Activated T-cell treated with anti-CD3 and anti-CD28 coated beads, Interleukin-2, amount 50 U/mL, for 48 hours (primary cell): ENCODE results near the gene SRRM3.
A peak's percentile ranks its signal among the peaks of the same experiment; 100 is the strongest.
"Not testable (repeated sequence)": the region's sequence is repeated elsewhere in the genome, so short reads cannot be mapped to it uniquely, and the experiment has no call there.

ENCODE experiments used
- DNase-seq, 2 experiments: peaks; one replicate each; pipeline ENCODE4 v3.0.0-alpha.2; 2020

SRRM3 gene

DNA sequence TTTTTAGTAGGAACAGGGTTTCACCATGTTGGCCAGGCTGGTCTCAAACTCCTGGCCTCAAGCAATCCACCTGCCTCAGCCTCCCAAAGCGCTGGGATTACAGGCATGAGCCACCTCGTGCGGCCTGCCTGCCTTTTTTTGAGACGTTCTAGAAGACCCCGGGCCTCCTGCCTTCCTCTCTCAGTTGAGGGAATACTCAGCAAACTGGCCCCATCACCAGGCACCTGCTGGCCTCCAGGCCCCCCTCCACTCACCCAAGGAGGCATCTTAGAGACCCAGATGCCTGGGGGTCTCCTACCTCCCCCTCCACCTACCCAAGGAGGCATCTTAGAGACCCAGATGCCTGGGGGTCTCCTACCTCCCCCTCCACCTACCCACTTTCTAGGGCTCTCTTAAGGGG lies 91.2 kb downstream of the SRRM3 start:
- not testable (repeated sequence) for DNase-seq

DNA sequence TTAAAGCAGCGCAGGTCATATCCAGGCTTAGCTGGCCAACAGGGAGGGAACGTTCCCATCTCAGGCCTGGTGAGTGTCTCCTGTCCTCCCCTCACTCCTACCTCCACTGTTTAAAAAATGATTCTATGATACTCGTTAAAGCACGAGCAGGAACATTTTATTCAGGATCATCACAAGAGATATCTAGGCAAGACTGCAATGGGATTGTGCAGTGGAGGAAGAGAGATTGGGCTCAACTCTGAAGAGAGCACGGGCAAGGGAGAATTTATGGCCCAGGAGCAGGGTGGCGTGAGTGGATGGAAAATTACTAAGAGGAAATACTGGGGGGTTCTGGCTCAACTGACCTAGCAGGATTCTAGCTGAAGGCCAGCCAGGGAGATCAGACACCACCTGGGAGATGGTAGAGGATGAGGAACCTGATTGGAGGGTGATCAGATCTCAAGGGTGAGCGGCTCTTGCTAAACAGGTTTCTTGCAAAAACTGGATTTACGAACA lies 91.8 kb downstream of the SRRM3 start:
- DNase-seq: no peak

DNA sequence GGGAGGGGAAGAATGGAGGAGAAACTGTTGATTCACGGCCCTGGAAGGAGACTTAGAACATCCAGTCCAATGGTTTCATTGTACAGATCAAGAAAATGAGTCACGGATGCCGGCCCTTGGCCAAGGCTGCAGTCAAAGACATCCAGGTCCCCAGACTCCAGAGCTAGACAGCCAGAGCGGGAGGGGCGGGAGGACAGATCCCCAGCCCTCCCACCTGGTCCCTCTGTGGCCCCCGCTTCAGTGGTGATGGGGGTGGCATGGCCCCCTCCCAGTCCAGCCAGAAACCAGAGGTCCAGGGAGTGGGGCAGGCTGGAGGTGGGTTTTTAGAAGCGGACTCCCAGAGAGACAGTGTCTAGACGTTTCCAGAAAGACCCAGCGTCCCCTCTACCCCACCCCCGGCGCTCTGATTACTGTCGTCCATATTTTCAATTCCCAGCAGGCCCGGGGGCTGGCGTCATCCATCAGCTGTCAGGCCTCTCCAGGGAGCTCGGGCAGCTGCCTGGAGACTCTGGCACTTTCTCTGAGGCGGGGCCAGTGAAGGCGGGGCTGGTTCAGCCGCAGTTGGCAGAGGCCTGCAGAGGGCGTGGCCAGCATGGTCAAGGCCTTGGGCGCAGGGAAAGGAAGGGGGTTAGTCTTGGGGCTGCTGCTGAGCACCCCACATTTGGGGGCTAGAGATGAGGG lies 92.8 kb downstream of the SRRM3 start:
- DNase-seq: peak in 1 of 2 experiments; percentile 28

DNA sequence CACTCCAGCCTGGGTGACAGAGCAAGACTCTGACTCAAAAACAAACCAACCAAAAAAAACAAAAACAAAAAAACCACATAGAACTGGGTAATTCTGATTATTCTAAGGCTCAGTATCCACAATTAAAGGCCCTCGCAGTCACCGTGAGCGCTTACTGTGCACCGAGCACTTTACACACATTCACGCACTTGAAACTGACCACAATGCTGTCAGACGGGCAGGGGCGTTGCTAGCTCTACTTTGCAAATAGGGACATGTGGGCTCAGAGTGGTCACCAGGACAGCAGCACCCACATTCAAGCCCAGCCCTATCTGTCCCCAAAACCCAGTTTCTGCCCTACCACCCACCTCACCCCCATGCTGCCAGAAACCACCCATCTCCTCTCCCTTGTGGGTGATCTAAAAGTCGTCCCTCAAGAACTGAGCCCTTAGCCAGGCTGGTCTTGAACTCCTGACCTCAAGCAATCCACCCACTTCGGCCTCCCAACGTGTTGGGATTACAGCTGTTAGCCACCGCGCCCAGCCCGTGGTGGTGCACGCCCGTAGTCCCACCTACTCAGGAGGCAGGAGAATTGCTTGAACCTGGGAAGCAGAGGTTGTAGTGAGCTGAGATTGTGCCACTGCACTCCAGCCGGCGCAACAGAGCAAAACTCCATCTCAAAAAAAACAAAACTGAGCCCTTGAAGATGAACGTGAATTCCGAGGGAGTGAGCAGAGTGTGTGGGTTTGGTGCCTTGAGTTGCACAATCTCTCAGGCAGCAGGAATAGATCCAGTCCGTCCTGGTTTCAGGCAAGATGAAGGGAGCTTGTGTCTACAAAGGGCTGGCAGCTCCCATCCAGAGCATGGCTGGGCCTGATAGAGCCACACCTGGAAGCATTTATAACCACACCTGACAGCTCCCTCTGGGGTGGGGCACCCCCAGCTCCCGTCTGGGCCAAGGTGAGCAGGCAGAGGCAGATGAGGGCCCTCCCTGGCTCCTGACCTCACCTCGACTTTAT lies 95.3 kb downstream of the SRRM3 start:
- DNase-seq: no peak

DNA sequence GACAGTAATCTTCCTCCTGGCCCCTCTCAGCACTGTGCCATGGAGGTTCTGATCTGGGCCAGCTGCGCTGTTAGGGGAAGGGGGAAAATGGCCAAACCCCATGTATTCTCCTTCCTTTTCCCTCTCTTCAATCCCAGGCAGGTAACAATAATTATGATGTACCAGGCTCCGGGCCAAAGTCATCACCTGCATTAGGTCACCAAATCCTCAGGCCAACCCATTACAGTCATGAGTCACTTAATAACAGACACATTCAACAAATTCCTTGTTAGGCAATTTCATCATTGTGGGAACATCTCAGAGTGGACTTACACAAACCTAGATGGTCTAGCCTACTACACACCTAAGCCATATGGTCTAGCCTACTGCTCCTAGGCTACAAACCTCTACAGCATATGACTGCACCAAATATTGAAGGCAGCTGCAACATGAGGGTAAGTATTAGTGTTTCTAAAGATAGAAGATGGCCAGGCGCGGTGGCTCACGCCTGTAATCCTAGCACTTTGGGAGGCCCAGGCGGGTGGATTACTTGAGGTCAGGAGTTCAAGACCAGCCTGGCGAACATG lies 98.6 kb downstream of the SRRM3 start:
- DNase-seq: no peak

DNA sequence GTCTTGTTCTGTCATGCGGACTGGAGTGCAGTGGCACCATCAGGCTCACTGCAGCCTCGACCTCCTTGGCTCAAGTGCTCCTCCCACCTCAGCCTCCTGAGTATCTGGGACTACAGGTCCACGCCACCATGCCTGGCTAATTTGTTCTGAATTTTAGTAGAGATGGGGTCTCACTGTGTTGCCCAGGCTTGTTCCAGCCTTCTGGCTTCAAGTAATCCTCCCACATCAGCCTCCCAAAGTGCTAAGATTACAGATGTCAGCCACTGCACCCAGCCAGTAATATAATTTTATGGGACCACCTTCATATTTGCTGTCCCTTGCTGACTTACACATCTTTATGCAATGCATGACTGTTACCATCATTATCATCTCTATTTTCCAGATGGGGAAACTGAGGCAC lies 99.3 kb downstream of the SRRM3 start:
- DNase-seq: no peak

DNA sequence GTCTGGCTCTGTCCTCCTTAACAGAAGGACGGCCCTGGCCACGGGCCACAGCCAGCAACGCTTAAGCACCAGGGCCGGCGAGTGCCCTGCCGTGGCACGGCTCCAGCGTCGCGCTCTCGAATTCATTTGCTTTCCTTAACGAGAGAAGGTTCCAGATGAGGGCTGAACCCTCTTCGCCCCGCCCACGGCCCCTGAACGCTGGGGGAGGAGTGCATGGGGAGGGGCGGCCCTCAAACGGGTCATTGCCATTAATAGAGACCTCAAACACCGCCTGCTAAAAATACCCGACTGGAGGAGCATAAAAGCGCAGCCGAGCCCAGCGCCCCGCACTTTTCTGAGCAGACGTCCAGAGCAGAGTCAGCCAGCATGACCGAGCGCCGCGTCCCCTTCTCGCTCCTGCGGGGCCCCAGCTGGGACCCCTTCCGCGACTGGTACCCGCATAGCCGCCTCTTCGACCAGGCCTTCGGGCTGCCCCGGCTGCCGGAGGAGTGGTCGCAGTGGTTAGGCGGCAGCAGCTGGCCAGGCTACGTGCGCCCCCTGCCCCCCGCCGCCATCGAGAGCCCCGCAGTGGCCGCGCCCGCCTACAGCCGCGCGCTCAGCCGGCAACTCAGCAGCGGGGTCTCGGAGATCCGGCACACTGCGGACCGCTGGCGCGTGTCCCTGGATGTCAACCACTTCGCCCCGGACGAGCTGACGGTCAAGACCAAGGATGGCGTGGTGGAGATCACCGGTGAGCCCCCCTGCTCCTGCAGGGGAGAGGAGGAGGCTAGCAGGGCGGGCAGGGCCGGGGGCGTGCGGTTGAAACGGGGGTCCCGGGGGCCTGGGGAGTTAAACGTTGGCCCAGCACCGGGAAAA lies 100.9 kb downstream of the SRRM3 start, which contains the start of gene HSPB1:
HSPB1 (plus strand) TSS at position 327 of the 855 bp plus-strand sequence; CDS start at position 367, 40 bp downstream.
- peak; percentile 63 to 68 for DNase-seq

DNA sequence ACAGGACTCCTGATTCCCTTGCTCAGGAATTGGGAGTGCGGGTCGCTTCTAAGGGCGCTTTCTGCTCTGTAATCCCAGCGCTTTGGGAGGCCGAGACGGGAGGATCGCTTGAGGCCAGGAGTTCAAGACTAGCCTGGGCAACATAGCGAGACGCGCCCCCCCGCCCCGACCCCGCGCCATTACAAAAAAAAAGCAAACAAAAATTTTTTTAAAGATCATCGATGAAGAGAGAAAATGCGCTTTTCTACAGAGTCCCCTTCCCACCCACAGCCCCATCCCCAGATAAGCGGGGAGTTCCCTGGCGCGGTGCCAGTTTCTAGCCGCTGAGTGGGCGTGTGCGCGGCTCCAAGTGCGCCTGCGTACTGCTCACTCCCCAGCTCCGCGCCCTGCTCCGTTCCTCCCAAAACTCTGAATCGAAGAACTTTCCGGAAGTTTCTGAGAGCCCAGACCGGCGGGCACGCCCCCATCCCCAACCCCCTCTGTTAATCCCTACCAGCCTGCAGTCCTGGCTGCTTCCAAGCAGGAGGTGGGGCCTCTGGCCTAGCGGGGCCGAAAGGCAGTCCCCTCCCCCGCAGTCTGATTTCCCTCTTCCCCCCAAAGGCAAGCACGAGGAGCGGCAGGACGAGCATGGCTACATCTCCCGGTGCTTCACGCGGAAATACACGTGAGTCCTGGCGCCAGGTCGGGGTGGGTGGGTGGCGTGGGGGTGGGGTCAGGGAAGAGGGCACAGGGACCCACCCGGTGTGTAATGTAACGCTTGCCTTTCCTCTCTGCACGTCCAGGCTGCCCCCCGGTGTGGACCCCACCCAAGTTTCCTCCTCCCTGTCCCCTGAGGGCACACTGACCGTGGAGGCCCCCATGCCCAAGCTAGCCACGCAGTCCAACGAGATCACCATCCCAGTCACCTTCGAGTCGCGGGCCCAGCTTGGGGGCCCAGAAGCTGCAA lies 101.8 kb downstream of the SRRM3 start:
- DNase-seq: peak; percentile 82 to 85

DNA sequence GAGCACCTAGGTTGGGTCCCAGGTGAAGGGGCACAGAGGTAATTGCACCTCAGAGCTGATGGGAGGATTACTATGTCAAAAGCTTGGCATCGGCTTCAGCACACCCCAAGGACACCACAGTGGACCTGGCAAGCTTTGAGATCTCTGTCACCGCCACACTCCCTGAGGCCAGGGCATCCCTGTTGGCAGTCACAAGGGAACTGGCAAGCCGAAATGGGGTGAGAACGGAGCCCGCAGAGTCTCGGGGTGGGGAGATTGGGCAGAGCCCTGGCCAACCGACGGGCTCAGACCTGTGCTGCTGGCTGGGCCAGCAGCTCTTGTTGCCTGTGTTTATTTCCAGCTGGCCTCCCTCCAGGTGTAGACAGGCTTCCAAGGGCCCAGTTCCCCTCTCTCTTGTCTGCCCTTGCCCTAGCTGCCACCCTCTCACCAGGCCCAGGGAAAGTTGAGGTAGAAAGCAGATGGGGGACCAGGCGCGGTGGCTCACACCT lies 103.2 kb downstream of the SRRM3 start:
- DNase-seq: no peak

DNA sequence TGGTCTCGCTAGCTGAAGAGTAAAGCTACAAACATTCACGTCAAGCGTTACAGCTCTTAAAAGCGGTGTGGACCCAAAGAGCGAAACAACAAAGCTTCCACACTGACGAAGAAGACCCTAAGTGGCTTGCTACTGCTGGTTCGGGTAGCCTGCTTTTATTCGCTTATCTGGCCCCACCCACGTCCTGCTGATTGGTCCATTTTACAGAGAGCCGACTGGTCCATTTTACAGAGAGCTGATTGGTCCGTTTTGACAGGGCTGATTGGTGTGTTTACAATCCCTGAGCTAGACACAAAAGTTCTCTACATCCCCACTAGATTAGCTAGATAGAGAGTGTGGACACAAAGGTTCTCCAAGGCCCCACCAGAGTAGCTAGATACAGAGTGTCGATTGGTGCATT lies 107.2 kb downstream of the SRRM3 start:
- DNase-seq: not testable (repeated sequence)

DNA sequence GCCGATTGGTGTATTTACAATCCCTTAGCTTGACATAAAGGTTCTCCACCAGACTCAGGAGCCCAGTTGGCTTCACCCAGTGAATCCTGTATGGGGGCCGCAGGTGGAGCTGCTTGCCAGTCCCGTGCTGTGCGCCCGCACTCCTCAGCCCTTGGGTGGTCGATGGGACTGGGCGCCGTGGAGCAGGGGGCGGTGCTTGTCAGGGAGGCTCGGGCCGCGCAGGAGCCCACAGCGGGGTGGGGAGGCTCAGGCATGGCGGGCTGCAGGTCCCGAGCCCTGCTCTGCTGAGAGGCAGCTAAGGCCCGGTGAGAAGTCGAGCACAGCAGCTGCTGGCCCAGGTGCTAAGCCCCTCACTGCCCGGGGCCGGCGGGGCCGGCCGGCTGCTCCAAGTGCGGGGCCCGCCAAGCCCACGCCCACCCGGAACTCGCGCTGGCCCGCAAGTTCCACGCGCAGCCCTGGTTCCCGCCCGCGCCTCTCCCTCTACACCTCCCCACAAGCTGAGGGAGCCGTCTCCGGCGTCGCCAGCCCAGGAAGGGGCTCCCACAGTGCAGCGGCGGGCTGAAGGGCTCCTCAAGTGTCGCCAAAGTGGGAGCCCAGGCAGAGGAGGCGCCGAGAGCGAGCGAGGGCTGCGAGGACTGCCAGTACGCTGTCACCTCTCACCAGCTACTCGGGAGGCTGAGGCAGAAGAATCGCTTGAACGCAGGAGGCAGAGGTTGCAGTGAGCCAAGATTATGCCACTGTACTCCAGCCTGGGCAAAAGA lies 107.8 kb downstream of the SRRM3 start:
- DNase-seq: not testable (repeated sequence)

DNA sequence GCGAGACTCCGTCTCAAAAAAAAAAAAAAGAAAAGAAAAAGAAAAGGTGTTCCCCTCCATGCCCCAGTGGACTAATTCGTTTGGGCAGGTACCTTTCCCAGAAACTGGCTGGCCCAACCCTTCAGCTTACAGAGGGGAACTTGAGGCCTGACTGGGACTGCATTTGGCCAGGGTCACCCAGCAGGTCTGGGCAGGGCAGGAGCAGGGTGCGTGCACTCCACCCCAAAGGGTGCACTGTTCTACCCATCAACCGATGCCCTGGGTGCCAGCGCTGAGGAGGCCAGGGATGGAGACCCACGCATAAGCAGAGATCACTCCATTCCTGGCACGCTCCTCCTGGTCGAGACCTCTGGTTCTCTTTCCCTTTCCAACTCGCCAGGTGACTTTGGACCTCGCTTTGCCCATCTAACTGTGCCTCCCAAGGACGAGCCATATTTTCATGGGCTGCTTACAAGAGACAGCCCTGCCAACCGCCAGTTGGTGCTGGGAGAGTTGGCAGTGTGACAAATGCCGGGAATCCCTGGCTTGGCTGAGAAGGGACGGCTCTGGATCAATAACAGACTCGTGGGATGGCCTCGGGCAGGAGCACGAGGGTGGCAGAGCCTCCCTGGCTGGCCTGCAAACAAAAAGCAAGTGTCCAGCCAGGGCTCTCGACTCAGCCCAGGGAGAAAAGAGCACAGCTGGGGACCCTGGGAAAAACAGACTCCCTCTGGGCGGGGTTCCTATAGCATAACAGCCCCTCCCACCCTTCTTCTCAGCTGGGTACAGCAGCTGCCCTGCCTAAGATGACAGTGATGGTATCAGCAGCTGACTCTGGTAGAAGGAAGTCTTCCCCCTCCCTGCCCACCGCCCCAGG lies 108.6 kb downstream of the SRRM3 start:
- DNase-seq: no peak

DNA sequence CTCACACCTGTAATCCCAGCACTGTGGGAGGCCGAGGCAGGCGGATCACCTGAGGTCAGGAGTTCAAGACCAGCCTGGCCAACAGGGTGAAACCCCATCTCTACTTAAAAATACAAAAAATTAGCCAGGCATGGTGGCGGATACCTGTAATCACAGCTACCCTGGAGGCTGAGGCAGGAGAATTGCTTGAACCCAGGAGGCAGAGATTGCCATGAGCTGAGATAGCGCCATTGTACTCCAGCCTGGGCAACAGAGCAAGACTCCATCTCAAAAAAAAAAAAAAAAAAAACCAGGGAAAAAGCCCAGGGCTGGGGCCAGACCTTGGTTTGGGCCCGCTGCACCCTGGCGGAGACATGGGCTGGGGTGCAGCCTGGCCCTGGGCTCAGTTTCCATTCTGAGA lies 110.1 kb downstream of the SRRM3 start:
- not testable (repeated sequence) for DNase-seq

DNA sequence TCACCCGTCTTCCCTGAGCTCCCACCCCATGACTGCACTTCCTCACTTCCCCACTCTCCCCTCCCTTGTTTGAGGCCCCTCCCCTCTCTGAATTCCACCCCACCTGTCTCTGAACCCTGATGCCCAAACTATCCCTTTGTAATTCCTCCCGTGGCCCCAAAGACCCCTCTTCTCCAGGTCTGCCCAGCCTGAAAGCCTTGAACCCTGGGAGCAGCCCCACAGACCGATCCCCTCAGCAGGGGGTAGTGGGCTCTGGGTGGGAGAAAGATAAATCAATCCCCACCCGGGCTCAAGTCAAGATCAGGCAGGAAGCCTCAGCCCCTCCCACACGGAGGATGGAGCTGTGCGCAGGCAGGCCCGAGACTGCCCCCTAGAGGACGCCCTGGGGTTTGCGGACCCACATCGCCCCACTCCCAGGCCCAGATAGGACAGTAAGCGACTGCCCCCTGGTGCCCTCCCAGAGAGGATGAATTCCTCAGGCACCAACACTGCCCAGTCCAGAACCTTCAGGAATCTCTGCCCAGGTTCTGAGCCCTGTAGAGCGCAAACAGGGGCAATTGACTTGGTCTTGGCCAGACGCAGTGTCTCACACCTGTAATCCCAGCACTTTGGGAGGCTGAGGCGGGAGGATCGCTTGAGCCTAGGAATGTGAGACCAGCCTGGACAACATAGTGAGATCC lies 112.5 kb downstream of the SRRM3 start:
- peak; percentile 97 to 99 for DNase-seq

DNA sequence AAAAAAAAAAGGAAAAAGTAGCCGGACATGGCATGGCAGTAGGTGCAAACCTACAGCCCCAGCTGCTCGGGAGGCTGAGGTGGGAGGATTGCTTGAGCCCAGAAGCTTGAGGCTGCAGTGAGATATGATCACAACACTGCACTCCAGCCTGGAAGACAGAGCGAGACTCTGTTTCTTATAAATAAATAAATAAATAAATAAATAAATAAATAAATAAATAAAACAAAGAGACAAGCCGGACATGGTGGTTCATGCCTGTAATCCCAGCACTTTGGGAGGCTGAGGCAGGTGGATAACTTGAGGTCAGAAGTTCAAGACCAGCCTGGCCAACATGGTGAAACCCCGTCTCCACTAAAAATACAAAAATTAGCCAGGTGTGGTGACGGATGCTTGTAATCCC lies 113.0 kb downstream of the SRRM3 start:
- DNase-seq: not testable (repeated sequence)

DNA sequence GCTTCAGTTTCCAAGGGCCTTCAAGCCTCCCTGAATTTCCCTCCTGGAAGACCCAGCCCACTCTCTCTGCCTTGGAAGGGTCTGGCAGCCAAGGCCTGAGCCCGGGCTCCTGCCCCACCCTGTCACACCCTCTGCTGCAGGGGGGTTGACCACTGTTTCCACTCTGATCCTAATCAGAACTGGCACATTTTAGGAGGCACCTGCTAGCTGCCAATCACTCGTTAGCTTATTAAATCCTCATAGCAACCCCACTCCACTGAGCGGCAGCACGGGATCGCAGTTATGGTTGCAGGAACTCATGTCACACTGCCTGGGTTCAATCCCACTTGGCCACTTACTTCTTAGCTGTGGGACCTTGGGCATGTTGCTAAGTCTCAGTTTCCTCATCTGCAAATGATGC lies 113.7 kb downstream of the SRRM3 start:
- no peak for DNase-seq

DNA sequence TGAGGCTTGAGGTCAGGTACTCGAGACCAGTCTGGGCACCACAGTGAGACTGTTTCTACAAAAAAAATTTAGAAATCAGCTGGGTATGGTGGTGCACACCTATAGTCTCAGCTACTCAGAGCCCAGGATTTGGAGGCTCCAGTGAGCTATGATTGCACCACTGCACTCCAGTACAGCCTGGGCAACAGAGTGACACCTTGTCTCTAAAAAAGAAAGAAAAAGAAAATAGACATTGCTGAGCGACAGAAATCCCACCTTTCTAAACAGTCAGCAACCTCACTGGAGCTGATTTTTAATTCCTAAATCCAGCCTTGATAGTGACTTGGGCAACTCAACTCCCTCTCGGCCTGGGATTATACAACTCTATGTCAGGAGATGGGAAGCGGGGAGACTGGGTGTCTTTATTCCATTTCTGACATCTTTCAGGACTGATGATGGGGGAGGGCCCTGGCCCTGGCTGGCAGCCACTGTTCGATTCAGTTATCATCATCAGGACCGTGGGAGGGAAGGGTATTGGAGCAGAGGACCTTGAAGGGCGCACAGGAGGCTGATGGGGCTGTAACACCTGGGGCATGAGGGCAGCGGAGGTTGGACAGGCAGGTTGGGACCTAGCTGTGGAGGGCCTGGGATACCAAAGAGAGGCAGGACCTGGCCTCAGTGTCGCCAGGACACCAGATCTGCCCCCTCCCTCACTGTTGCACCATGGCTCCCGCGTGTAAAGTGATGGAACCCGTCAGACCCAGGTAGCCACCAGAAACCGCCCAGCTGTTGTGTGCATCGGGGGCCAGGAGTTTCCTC lies 115.5 kb downstream of the SRRM3 start:
- no peak for DNase-seq
